GM18502 (cell line): ENCODE measurements around the gene SYT15.
"Not testable (repeated sequence)": the region's sequence is repeated elsewhere in the genome, so short reads cannot be mapped to it uniquely, and the experiment has no call there.

Source experiments
- ATAC-seq: cut with Tn5 transposase; IDR thresholded peaks from one replicate; pipeline ENCODE4 v1.9.1; 2021; ENCODE audit warnings: mild to moderate bottlenecking; ENCODE audit not compliant: unreplicated experiment, poor library complexity

SYT15 gene

GRCh38 chr10:46640005-46640404 lies 61.1 kb downstream of the SYT15 start:
- ATAC-seq = not testable (repeated sequence)
